ENCODE results near the gene MAPK6.
"Not testable (repeated sequence)": the region's sequence is repeated elsewhere in the genome, so short reads cannot be mapped to it uniquely, and the experiment has no call there.

The MAPK6 gene

GRCh38 chr15:52090193-52090592, 71.2 kb downstream of the MAPK6 start:
- no peak overlapping the region for H3K4me3 ChIP-seq (ENCODE audit: low read depth, low read length)
- DNase-seq (ENCODE audit: low read depth, low spot score), result no peak
- in situ Hi-C loops (cut with HindIII; ENCODE audit: low sequenced_read_pairs), result no loop called here
- TF ChIP-seq CTCF (IDR thresholded peaks at IDR 0.05; ENCODE audit: low read depth, low read length), result no peak

- TF ChIP-seq CTCF (IDR thresholded peaks at IDR 0.05; ENCODE audit: low read depth, low read length), result no peak
- no peak overlapping the region for H3K4me3 ChIP-seq (ENCODE audit: low read depth, low read length)
- in situ Hi-C loops (cut with HindIII; ENCODE audit: low sequenced_read_pairs), result no loop called here
- no peak for DNase-seq (ENCODE audit: low read depth, low spot score)
These were observed 74.1 kb downstream of the MAPK6 start for GRCh38 chr15:52093167-52093538.

DNA sequence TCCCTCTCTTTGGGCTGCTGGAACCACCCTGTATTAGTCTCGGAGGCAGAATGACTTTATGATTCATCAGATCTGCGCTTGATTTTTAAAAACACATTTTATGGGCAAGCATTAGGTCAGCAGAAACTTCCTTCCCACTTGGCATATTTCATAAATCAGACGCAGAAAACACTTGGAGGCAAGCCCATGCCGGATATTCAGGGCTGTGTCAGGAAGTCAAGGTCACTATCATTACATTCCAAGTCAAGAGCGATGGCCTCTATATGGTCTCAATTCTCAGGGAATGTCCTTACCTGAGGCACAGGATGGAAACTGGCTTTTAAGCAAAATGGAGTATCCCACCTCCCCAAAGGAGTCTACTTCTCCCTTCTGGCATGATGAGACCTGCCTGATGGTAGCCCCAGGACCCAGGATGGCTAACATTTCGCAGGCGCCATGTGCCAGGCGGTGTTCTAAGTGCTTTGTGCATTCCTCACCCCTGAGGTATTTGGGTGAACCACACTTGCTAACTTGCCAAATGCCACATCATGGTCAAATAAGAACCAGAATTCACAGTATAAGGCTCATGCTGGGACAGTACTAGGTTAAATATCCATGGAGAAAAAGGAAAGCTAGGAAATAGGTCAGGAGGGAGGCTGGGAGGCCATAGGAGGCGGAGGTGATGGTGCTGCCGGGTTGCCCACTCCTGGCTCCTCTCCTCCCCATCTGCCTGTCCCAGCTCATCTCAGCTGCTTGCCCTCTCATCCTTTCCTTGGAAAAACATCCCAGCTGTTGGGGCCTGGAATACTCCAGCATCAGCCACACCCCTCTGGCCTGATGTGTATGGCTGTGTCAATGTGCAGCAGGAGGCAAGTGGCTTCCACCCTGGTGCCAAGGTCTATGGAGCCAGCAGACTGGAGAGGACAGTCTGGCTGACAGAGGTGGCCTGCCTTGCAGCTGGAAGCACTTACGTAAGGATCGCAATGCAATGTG, 74.8 kb downstream of the MAPK6 start:
- DNase-seq (ENCODE audit: low read depth, low spot score), result peak; percentile 94
- no peak overlapping the region for H3K4me3 ChIP-seq (ENCODE audit: low read depth, low read length)

GRCh38 chr15:52094811-52095584, 76.0 kb downstream of the MAPK6 start:
- no peak overlapping the region for H3K4me3 ChIP-seq (ENCODE audit: low read depth, low read length)
- no peak for TF ChIP-seq CTCF (IDR thresholded peaks at IDR 0.05; ENCODE audit: low read depth, low read length)
- DNase-seq (ENCODE audit: low read depth, low spot score), result no peak
- in situ Hi-C loops (cut with HindIII; ENCODE audit: low sequenced_read_pairs), result no loop called here

More for the DNA sequence above, 74.8 kb downstream of the MAPK6 start:
- TF ChIP-seq CTCF (IDR thresholded peaks at IDR 0.05; ENCODE audit: low read depth, low read length), result no peak
- in situ Hi-C loops (cut with HindIII; ENCODE audit: low sequenced_read_pairs), result no loop called here

GRCh38 chr15:52095597-52096262, 76.7 kb downstream of the MAPK6 start:
- in situ Hi-C loops (cut with HindIII; ENCODE audit: low sequenced_read_pairs), result no loop called here
- TF ChIP-seq CTCF (IDR thresholded peaks at IDR 0.05; ENCODE audit: low read depth, low read length), result no peak

DNA sequence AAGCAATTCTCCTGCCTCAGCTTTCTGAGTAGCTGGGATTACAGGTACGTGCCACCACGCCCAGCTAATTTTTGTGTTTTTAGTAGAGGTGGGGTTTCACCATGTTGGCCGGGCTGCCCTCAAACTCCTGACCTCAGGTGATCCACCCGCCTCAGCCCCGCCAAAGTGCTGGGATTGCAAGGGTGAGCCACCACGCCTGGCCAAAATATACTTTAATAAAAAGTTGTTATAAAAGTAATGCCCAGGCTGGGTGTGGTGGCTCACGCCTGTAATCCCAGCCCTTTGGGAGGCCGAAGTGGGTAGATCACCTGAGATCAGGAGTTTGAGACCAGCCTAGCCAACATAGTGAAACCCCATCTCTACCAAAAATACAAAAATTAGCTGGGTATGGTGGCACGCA, 77.5 kb downstream of the MAPK6 start:
- DNase-seq (ENCODE audit: low read depth, low spot score); in situ Hi-C loops (cut with HindIII; ENCODE audit: low sequenced_read_pairs); H3K4me3 ChIP-seq (ENCODE audit: low read depth, low read length): not testable (repeated sequence)

More at GRCh38 chr15:52095597-52096262, 76.7 kb downstream of the MAPK6 start:
- no peak overlapping the region for H3K4me3 ChIP-seq (ENCODE audit: low read depth, low read length)
- peak; percentile 84 for DNase-seq (ENCODE audit: low read depth, low spot score)

All from astrocyte of the spinal cord (primary cell).